ENCODE data around the gene ADCY6. TPM values are rescaled to one million over a fixed set of nuclear protein-coding genes. Genes with fewer than 3 reads are reported as not detected.

Gene ADCY6
- total RNA-seq, 2 donors from 2014 or later, result 52.8 to 58.6 TPM

DNA sequence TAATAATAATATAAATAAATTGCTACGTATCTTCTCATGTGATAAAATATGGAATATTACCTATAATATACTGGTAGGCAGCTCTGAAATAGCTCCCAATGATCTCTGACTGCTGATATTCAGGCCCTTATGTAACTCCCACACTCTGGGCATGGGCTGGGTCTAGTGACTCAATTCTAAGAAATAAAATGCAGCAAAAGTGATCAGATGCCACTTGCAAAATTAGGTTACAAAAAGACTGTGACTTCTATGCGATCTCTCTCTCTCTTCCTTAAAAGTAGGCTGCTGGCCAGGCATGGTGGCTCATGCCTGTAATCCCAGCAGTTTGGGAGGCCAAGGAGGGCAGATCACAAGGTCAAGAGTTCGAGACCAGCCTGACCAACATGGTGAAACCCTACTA lies 19.1 kb upstream of the ADCY6 start:
- Histone ChIP-seq H3K27ac (ENCODE audit: low read depth, low read length) (no peak overlapping the region), H3K4me3 (ENCODE audit: low read length) (no peak overlapping the region), H3K9me3 (ENCODE audit: control insufficient read depth, low read length) (no peaks in the 10 kb centered on the region), H3K4me1 (ENCODE audit: control insufficient read depth, insufficient read depth, low read length) (peaks cover 3% of the 10 kb centered on the region), H3K27me3 (ENCODE audit: control insufficient read depth, insufficient read depth, low read length, poor library complexity, severe bottlenecking) (no peaks in the 10 kb centered on the region), H3K36me3 (ENCODE audit: control insufficient read depth, insufficient read depth, low read length) (no peaks in the 10 kb centered on the region), H3K9ac (ENCODE audit: extremely low read depth, low read length, poor library complexity, severe bottlenecking) (no peak overlapping the region)
- 90 to 100% methylated on average over 2 of the region's 3 CpGs for WGBS, 2 experiments (ENCODE audit: insufficient coverage in 1 of 2, insufficient read length in 1 of 2)
- TF ChIP-seq, protein P1, sequence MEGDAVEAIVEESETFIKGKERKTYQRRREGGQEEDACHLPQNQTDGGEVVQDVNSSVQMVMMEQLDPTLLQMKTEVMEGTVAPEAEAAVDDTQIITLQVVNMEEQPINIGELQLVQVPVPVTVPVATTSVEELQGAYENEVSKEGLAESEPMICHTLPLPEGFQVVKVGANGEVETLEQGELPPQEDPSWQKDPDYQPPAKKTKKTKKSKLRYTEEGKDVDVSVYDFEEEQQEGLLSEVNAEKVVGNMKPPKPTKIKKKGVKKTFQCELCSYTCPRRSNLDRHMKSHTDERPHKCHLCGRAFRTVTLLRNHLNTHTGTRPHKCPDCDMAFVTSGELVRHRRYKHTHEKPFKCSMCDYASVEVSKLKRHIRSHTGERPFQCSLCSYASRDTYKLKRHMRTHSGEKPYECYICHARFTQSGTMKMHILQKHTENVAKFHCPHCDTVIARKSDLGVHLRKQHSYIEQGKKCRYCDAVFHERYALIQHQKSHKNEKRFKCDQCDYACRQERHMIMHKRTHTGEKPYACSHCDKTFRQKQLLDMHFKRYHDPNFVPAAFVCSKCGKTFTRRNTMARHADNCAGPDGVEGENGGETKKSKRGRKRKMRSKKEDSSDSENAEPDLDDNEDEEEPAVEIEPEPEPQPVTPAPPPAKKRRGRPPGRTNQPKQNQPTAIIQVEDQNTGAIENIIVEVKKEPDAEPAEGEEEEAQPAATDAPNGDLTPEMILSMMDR (conservative IDR thresholded peaks at IDR 0.05), result no peak
- no peak overlapping the region for H3K4me3 Mint-ChIP-seq
- no peak for DNase-seq
- H3K9me3 Mint-ChIP-seq, result no peaks in the 10 kb centered on the region
- H3K36me3 Mint-ChIP-seq (ENCODE audit: low read depth), result no peaks in the 10 kb centered on the region
- H3K27me3 Mint-ChIP-seq (ENCODE audit: insufficient read depth), result peaks cover 31% of the 10 kb centered on the region
- no peak overlapping the region for H3K27ac Mint-ChIP-seq
- peaks cover 15% of the 10 kb centered on the region for H3K4me1 Mint-ChIP-seq

DNA sequence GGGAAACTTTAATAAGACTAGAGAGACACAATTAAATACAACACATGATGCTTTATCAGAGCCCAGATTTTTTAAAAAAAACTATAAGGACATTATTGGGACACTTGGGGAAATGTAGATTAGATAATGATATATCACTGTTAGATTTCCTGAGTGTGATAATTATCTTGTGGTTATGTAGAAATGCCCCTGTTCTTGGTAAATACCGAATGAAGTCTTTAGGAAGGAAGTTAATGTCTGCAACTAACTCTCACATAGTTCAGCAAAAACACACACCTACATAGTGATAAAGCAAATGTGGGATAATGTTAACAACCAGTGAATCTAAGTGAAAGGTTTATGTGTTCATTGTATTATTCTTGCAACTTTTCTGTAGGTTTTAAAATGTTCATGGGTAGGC lies 14.8 kb upstream of the ADCY6 start:
- no peak for DNase-seq
- H3K9me3 Mint-ChIP-seq, result no peaks in the 10 kb centered on the region
- H3K4me3 Mint-ChIP-seq, result no peak overlapping the region
- H3K4me1 Mint-ChIP-seq, result peaks cover 2% of the 10 kb centered on the region
- H3K27me3 Mint-ChIP-seq (ENCODE audit: insufficient read depth), result peaks cover 6% of the 10 kb centered on the region
- H3K27ac Mint-ChIP-seq, result no peak overlapping the region
- H3K9me3 ChIP-seq (ENCODE audit: control insufficient read depth, low read length), result no peaks in the 10 kb centered on the region
- H3K27me3 ChIP-seq (ENCODE audit: control insufficient read depth, insufficient read depth, low read length, poor library complexity, severe bottlenecking), result no peaks in the 10 kb centered on the region
- no peak overlapping the region for H3K4me3 ChIP-seq (ENCODE audit: low read length)
- no peaks in the 10 kb centered on the region for H3K36me3 Mint-ChIP-seq (ENCODE audit: low read depth)
- no CpG with 5 or more reads among the region's 1 CpG for WGBS, 2 experiments (ENCODE audit: insufficient coverage in 1 of 2, insufficient read length in 1 of 2)
- TF ChIP-seq, protein P1 (conservative IDR thresholded peaks at IDR 0.05), result no peak
- no peaks in the 10 kb centered on the region for H3K36me3 ChIP-seq (ENCODE audit: control insufficient read depth, insufficient read depth, low read length)
- H3K27ac ChIP-seq (ENCODE audit: low read depth, low read length), result no peak overlapping the region
- H3K4me1 ChIP-seq (ENCODE audit: control insufficient read depth, insufficient read depth, low read length), result no peaks in the 10 kb centered on the region
- no peak overlapping the region for H3K9ac ChIP-seq (ENCODE audit: extremely low read depth, low read length, poor library complexity, severe bottlenecking)

DNA sequence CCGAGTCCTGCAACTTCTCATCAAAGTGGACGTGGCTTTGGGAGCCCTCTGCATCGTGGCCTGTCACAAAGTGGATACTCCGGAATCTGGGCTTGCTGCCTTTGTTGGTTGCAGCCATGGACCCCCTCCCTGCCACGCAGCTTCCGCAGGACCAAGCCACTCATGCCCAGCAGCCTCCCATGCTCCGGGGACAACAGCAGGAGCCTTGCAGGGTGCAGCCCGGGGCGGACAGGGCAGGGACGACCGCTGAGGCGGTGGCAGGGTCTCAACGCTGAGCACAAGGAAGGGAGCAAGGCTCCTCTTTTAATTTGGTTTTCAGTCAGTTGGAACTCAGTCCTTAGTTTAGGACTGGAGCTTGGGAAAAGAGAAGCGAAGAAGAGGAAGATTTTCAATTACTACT lies 12.1 kb upstream of the ADCY6 start:
- H3K36me3 Mint-ChIP-seq (ENCODE audit: low read depth), result no peaks in the 10 kb centered on the region
- Histone ChIP-seq H3K36me3 (ENCODE audit: control insufficient read depth, insufficient read depth, low read length) (no peaks in the 10 kb centered on the region), H3K9ac (ENCODE audit: extremely low read depth, low read length, poor library complexity, severe bottlenecking) (no peak overlapping the region), H3K4me3 (ENCODE audit: low read length) (no peak overlapping the region), H3K9me3 (ENCODE audit: control insufficient read depth, low read length) (no peaks in the 10 kb centered on the region), H3K27me3 (ENCODE audit: control insufficient read depth, insufficient read depth, low read length, poor library complexity, severe bottlenecking) (no peaks in the 10 kb centered on the region), H3K27ac (ENCODE audit: low read depth, low read length) (no peak overlapping the region), H3K4me1 (ENCODE audit: control insufficient read depth, insufficient read depth, low read length) (no peaks in the 10 kb centered on the region)
- H3K27ac Mint-ChIP-seq, result no peak overlapping the region
- H3K9me3 Mint-ChIP-seq, result no peaks in the 10 kb centered on the region
- H3K4me3 Mint-ChIP-seq, result no peak overlapping the region
- TF ChIP-seq, protein P1 (conservative IDR thresholded peaks at IDR 0.05), result no peak
- WGBS, 2 experiments (ENCODE audit: insufficient coverage in 1 of 2, insufficient read length in 1 of 2), result 89 to 93% methylated on average over 11 to 14 of the region's 14 CpGs
- DNase-seq, result no peak
- H3K4me1 Mint-ChIP-seq, result peaks cover 5% of the 10 kb centered on the region
- H3K27me3 Mint-ChIP-seq (ENCODE audit: insufficient read depth), result peaks cover 8% of the 10 kb centered on the region

Data from endodermal cell (in vitro differentiated cells).